ENCODE results near the gene DOCK6. TPM values are rescaled to one million over a fixed set of nuclear protein-coding genes. Genes with fewer than 3 reads are reported as not detected.

Gene DOCK6
- total RNA-seq, 1 donor = 21.2 TPM

DNA sequence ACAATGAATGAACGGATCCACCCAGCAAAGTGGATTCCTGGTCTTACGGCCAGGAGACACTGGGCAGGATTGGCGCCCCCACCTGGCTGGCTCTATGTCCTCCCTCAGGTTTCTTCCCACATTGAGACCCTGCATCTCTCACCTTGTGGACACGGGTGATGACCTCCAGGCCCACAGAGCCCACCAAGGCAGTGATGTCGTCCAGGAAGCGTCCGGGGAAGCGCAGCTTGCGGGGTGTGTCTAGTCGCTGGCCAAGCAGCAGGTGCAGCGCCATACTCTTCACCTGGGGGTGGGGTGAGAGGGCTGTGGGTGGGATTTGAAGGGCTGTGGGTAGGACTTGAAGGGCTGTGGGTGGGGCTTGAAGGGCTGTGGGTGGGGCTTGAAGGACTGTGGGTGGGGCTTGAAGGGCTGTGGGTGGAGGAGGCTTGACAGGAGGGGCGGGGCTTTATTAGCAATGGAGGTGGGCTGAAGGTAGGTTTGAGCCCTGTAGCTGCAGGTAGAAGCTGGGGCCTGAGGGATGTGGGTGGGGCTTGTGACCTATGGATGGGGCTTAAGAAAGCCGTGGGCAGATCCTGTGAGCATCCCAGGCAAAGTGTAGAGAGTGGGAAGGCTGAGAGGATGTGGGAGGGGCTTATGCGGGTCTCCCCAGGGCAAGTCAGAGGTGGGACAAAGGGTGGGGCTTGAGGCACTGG, 35.0 kb downstream of the DOCK6 start:
- TF ChIP-seq, protein P1, sequence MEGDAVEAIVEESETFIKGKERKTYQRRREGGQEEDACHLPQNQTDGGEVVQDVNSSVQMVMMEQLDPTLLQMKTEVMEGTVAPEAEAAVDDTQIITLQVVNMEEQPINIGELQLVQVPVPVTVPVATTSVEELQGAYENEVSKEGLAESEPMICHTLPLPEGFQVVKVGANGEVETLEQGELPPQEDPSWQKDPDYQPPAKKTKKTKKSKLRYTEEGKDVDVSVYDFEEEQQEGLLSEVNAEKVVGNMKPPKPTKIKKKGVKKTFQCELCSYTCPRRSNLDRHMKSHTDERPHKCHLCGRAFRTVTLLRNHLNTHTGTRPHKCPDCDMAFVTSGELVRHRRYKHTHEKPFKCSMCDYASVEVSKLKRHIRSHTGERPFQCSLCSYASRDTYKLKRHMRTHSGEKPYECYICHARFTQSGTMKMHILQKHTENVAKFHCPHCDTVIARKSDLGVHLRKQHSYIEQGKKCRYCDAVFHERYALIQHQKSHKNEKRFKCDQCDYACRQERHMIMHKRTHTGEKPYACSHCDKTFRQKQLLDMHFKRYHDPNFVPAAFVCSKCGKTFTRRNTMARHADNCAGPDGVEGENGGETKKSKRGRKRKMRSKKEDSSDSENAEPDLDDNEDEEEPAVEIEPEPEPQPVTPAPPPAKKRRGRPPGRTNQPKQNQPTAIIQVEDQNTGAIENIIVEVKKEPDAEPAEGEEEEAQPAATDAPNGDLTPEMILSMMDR (IDR thresholded peaks at IDR 0.05; ENCODE audit: insufficient read depth, low read depth, low read length) = peak; percentile 4
- H3K4me3 ChIP-seq (ENCODE audit: low read depth, low read length) = no peak overlapping the region
- no peak for DNase-seq (ENCODE audit: low read depth)

DNA sequence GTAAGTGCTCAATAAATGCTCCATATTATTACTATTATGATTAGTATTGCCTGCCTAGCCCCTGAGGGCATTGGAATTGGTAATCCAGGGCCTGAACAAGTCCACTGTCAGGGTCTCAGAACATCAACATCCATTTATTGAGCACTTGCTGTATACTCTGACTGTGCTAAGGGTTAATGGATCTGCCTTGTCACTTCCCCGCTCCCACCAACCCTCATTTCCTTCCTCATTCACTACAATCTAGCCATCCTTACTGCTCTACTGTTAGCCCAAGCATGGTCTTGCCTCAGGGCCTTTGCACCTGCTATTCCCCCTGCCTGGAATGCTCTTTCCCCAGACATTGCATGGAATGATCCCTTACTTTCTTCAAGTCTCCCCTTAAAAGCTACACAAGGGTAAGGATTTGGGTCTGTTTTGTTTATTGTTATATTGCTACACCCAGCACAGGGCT, 35.6 kb downstream of the DOCK6 start:
- TF ChIP-seq, protein P1 (IDR thresholded peaks at IDR 0.05; ENCODE audit: insufficient read depth, low read depth, low read length) = no peak
- no peak for DNase-seq (ENCODE audit: low read depth)
- H3K4me3 ChIP-seq (ENCODE audit: low read depth, low read length) = no peak overlapping the region

DNA sequence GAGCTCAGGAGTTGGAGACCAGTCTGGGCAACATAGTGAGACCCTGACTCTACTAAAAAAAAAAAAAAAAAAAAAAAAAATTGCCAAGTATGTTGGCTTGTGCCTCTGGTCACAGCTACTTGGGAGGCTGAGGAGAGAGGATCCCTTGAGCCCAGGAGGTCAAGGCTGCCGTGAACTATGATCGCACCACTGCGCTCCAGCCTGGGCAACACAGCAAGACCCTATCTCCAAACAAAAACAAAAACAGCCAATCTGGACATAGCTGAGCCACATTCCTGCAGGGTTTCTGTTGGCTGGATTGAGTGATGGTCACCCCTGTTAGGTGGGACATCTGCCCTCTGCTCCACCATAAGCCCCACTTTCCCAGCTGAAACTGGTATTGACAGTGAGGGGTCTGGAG, 36.5 kb downstream of the DOCK6 start:
- H3K4me3 ChIP-seq (ENCODE audit: low read depth, low read length) = no peak overlapping the region
- TF ChIP-seq, protein P1 (IDR thresholded peaks at IDR 0.05; ENCODE audit: insufficient read depth, low read depth, low read length) = no peak
- DNase-seq (ENCODE audit: low read depth) = no peak

DNA sequence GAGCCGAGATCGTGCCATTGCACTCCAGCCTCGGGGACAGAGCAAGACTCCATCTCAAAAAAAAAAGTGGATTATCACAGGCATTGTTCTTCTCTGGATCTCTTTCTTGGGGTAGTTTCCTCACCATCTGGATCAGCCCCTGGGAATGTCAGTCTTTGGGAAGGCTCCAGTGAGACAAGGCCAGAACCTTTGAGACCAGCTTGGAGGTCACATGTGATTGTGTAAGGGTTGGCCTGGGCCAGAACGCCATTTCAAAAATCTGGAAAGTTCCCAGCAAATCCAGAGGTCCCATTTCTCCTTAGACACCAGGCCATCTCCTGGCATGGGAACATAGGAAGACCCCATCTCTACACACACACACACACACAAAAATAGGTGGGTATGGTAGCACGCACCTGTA, 37.2 kb downstream of the DOCK6 start:
- no peak overlapping the region for H3K4me3 ChIP-seq (ENCODE audit: low read depth, low read length)
- TF ChIP-seq, protein P1 (IDR thresholded peaks at IDR 0.05; ENCODE audit: insufficient read depth, low read depth, low read length) = no peak
- DNase-seq (ENCODE audit: low read depth) = no peak

DNA sequence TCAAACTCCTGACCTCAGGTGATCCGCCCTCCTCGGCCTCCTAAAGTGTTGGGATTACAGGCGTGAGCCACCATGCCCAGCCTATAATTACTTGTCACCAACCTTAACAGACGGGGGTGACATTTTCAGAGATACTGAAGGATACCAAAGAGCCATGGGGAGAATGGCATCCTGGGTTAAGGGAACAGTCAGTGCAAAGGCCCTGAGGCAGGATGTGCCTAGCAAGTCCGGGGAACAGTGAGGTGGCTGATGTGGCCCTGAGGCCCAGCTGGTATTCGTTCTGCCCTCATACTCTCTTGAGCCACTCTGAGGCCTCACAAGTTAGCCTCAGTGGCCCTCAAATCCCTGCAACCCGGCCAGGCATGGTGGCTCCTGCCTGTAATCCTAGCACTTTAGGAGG, 37.9 kb downstream of the DOCK6 start:
- DNase-seq (ENCODE audit: low read depth) = no peak
- TF ChIP-seq, protein P1 (IDR thresholded peaks at IDR 0.05; ENCODE audit: insufficient read depth, low read depth, low read length) = no peak
- no peak overlapping the region for H3K4me3 ChIP-seq (ENCODE audit: low read depth, low read length)

DNA sequence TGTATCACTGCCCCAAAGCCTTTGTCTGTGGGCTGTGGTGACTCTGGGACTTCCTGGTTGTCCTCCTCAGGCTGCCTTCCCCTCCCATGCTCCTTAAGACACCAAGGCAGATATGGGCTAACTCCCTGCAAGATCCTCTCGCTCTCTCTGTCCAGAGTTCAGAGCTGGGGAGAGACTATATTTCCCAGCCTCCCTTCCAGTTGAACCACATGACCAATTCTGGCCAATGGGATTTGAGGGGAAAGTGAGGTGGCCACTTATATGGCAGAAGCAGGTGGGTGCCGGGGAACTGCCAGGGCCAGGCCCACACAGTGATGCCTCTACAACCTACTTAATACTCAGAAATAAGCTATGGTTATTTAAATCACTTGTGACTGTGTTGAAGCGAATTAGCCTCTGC, 39.1 kb downstream of the DOCK6 start:
- TF ChIP-seq, protein P1 (IDR thresholded peaks at IDR 0.05; ENCODE audit: insufficient read depth, low read depth, low read length) = no peak
- no peak for DNase-seq (ENCODE audit: low read depth)
- H3K4me3 ChIP-seq (ENCODE audit: low read depth, low read length) = no peak overlapping the region

Data from fibroblast of villous mesenchyme (primary cell).